GM18508 (cell line): Measurements from ENCODE around the gene COL4A1.

Experiments used
- ATAC-seq: cut with Tn5 transposase; IDR thresholded peaks from one replicate; pipeline ENCODE4 v1.9.1; 2021; ENCODE audit warnings: moderate number of reproducible peaks; ENCODE audit not compliant: insufficient read depth, unreplicated experiment

COL4A1 gene

GRCh38 chr13:110211735-110212134, 95.2 kb downstream of the COL4A1 start:
- no peak for ATAC-seq

DNA sequence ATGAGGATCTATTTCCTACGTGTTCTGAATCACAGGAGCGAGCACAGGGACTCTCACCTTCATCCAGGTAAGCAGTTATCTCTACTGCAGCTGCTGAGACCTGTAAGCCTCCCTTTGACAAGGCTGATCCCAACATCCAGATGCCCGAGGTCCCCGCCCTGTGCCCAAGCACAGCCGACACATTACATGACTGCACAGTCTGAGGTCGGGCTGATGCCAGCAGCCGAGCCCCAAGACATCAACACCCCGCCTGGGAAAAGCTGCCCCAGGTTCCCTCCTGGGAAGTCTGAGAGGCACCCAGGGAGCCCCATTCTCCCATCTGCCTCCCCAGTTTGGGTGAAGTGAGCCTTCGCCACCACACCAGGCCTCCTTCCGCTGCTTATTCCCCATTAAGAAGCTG, 95.9 kb downstream of the COL4A1 start:
- no peak for ATAC-seq

DNA sequence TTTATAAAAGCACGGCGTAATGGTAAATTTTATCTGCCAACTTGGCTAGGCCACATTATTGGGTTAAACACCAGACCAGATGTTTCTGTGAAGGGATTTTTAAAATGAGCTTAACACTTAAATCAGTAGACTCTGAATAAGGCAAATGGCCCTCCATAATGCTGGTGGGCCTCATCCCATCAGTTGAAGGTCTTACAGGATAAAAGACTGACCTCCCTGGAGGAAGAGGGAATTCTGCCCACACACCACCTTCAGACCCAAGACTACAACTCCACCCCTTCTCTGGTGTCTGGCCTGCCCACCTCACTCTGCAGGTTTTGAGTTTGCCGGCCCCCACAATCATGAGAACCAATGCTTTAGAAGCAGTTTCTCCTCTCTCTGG, 96.4 kb downstream of the COL4A1 start:
- no peak for ATAC-seq

- ATAC-seq = no peak
Observed at GRCh38 chr13:110209950-110210603, 96.9 kb downstream of the COL4A1 start.

- no peak for ATAC-seq
Observed at GRCh38 chr13:110208116-110208515, 98.8 kb downstream of the COL4A1 start.

- ATAC-seq = no peak
Observed at GRCh38 chr13:110206996-110207395, 100.0 kb downstream of the COL4A1 start.

DNA sequence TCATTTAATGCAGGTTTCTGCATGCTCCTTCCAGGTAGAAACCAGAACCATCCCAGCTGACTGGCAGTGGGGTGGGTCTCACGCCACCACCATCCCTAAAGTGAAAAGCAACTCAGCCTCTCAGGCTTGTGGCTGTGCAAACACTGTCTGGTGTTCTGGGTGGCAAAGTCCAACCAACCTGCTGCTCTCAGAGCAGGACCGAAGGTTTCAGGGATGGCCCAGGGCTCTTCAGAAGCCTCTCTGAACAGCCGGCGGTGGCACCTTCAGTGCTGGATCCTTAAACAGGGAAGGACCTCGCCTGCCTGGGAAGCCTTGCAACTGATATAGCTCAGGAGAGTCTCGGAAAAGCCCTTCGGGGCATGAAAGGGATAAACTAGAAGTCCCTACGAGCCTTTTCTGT, 100.8 kb downstream of the COL4A1 start:
- ATAC-seq = no peak

GRCh38 chr13:110201114-110201513, 105.8 kb downstream of the COL4A1 start:
- no peak for ATAC-seq

- no peak for ATAC-seq
Observed at GRCh38 chr13:110200276-110200870, 106.6 kb downstream of the COL4A1 start.

- no peak for ATAC-seq
Observed at GRCh38 chr13:110199046-110199831, 107.7 kb downstream of the COL4A1 start.

DNA sequence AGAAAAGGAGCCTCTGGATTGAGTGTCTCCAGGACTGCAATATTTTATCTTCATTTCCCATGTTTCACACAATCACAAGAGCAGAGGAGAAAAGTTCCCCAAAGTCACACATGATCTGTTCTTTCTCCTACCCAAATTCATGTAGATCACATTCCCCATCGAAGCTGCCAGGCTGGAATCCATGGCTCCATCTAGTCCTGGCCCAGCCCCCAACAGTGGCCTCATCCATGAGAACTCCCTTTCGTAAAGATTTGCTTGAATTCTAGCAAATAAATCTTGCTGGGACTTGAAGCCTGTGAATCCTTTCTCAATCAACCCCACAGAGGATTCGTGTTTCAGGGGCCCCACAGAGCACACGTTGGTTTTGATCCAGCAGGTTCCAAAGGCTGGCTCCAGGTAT, 109.5 kb downstream of the COL4A1 start:
- no peak for ATAC-seq

- no peak for ATAC-seq
Observed at GRCh38 chr13:110197026-110197425, 109.9 kb downstream of the COL4A1 start.

GRCh38 chr13:110195547-110196485, 111.1 kb downstream of the COL4A1 start:
- ATAC-seq = no peak

DNA sequence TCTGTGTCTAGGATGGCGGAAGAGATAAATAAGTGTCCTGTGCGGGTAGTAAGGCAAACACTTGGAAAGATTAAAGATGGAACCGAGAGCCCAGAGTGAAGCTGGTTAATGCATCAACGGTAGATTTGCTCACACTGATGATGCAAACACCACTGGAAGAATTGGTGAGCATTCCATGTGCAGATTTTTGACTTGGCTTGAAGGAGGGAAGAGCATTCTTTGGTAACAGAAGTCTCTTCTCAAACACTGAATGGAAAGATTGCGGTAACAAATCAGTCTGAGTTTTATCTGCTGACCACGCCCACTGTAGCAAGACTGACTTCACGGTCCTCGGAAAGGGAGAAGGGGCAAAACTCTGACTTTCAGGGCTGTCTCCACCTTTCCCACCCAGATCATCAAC, 112.5 kb downstream of the COL4A1 start:
- ATAC-seq = no peak

- ATAC-seq = no peak
Observed at GRCh38 chr13:110193491-110193890, 113.5 kb downstream of the COL4A1 start.

DNA sequence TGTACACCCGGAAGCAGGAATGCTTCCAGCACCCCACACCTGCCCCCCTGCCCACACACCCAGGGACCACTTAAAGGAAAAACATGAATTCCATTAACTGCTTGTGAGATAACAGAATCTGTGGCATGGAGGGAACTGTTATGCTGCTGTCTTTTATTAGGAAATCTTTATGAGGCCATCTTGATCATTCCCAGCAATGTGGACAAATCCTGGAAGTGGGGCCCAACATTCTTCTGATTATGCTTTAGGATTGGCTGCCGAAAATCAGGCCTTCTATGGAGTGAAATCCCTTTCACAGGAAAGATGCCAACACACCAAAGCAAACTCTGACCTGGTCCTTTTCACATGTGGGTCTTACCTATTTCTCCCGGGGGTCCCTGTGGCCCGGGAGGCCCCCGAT, 114.5 kb downstream of the COL4A1 start:
- ATAC-seq = no peak

DNA sequence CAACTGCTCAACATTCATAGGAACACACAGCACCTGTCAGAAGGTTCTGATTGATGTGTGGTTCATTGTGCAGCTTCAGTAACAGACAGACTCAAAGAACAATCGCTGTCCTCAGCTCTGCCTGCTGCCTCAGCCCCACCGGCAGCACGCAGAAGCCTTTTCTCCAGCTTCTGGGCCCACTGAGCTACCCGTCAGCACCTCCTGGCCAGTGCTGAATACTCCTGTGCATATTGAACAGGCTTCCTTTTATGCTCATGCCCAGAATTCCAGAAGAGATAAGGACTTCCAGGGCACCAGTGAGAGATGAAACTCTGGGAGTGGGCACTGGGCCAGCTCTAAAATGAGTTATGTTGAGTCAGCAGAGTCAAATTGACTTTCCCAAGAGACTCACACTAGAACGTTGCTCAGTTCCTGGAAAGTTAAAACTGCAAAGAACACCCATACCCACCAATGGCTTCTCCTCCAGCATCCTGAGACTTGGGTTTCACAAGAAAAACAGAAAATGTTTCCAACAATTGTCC, 119.3 kb downstream of the COL4A1 start:
- ATAC-seq = no peak

GRCh38 chr13:110186231-110186855, 120.6 kb downstream of the COL4A1 start:
- ATAC-seq = no peak

DNA sequence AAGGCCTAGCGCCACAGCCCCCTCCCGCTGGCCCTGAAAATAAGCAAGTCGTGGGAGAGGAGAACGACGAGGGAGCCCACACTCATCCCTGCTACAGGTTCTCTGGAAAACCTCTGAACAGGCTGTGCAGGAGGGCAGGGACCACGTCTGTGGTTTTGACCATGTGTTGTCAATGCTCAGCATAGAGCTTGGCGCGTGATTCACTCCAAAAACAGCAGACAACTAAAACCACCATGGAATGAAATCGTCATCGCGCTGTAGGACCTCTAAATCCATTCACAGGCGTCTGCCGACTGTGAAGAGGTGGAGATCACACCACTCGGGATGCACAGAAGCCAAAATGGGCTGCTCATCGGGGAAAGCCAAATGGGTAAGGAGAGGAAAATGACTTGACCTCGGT, 121.3 kb downstream of the COL4A1 start:
- no peak for ATAC-seq

GRCh38 chr13:110183910-110184309, 123.0 kb downstream of the COL4A1 start:
- no peak for ATAC-seq
